Vagina (tissue), 2 donors: ENCODE data around the gene EGF. TPM values are rescaled to one million over a fixed set of nuclear protein-coding genes. Genes with fewer than 3 reads are reported as not detected.
A peak's percentile ranks its signal among the peaks of the same experiment; 100 is the strongest.

ENCODE experiments used
- DNase-seq, 2 donors: peaks; one replicate each; pipeline ENCODE4 v3.0.0-alpha.2; 2017; ENCODE audit errors: extremely low spot score in 2 of 2
- H3K27ac ChIP-seq: fragments of 200-600 bp; sonication (generic); one replicate; pipeline ENCODE4 v1.5.1; 2019
- H3K27me3 ChIP-seq: fragments of 200-600 bp; sonication (generic); one replicate; pipeline ENCODE4 v1.5.1; 2019
- H3K36me3 ChIP-seq, 2 donors: fragments of 200-600 bp; sonication (generic); one replicate each; pipeline ENCODE4 v1.5.1; 2017 to 2019
- H3K4me1 ChIP-seq: fragments of 200-600 bp; sonication (generic); one replicate; pipeline ENCODE4 v1.5.1; 2019
- H3K4me3 ChIP-seq, 2 donors: fragments of 200-600 bp; sonication (generic); 1 replicate in 1 of 2; 2 replicates in 1 of 2; pipeline ENCODE4 v1.5.1; 2016 to 2019
- H3K9me3 ChIP-seq: fragments of 200-600 bp; sonication (generic); one replicate; pipeline ENCODE4 v1.5.1; 2019
- POLR2A ChIP-seq, 2 donors: fragments of 450-650 bp; IDR thresholded peaks; one replicate each; pipeline ENCODE4 v1.6.1; 2017; ENCODE audit warnings: antibody characterized with exemption in 2 of 2, mild to moderate bottlenecking in 2 of 2, moderate library complexity in 2 of 2
- POLR2AphosphoS5 ChIP-seq, 2 donors: sonication (generic); formaldehyde crosslinking; IDR thresholded peaks; one replicate each; pipeline ENCODE4 v1.9.0; 2017; ENCODE audit warnings: antibody characterized with exemption in 2 of 2, mild to moderate bottlenecking in 2 of 2, low read depth in 1 of 2; ENCODE audit not compliant: insufficient read depth in 1 of 2
- intact Hi-C: fragments of 100-400 bp; cut with DNase I; formaldehyde crosslinking; loops from one replicate; pipeline ENCODE4 v1.15.1; 2023
- total RNA-seq: library from RNA; depleted of rRNA; stranded (reverse); fragments of >200 nt; gene quantifications from one replicate; pipeline ENCODE4 v1.2.3, GENCODE V29; 2016
- TF ChIP-seq, protein P1 (sequence below), 3 experiments: fragments of 450-650 bp in 2 of 3; fragments of 200-600 bp in 1 of 3; sonication (generic) in 1 of 3; IDR thresholded peaks; one replicate each; pipeline ENCODE4 v1.5.1; 2017 to 2019; ENCODE audit warnings: antibody characterized with exemption in 3 of 3, mild to moderate bottlenecking in 2 of 3, moderate library complexity in 2 of 3

EGF gene
- total RNA-seq, 1 donor from 2014 or later: 0.74 TPM

GRCh38 chr4:110003401-110004187, 90.9 kb downstream of the EGF start:
- H3K27me3 ChIP-seq: no peaks in the 10 kb centered on the region
- no peak for DNase-seq
- TF ChIP-seq POLR2A (IDR thresholded peaks at IDR 0.05): no peak
- TF ChIP-seq POLR2AphosphoS5 (IDR thresholded peaks at IDR 0.05; ENCODE audit: insufficient read depth in 1 of 2, low read depth in 1 of 2): no peak
- TF ChIP-seq, protein P1, sequence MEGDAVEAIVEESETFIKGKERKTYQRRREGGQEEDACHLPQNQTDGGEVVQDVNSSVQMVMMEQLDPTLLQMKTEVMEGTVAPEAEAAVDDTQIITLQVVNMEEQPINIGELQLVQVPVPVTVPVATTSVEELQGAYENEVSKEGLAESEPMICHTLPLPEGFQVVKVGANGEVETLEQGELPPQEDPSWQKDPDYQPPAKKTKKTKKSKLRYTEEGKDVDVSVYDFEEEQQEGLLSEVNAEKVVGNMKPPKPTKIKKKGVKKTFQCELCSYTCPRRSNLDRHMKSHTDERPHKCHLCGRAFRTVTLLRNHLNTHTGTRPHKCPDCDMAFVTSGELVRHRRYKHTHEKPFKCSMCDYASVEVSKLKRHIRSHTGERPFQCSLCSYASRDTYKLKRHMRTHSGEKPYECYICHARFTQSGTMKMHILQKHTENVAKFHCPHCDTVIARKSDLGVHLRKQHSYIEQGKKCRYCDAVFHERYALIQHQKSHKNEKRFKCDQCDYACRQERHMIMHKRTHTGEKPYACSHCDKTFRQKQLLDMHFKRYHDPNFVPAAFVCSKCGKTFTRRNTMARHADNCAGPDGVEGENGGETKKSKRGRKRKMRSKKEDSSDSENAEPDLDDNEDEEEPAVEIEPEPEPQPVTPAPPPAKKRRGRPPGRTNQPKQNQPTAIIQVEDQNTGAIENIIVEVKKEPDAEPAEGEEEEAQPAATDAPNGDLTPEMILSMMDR (IDR thresholded peaks at IDR 0.05): no peak
- intact Hi-C loops: no loop called here
- no peak overlapping the region for H3K27ac ChIP-seq
- no peaks in the 10 kb centered on the region for H3K9me3 ChIP-seq
- no peak overlapping the region for H3K4me3 ChIP-seq
- no peaks in the 10 kb centered on the region for H3K36me3 ChIP-seq
- H3K4me1 ChIP-seq: no peaks in the 10 kb centered on the region

- no peak for DNase-seq
- TF ChIP-seq POLR2A (IDR thresholded peaks at IDR 0.05) (no peak), POLR2AphosphoS5 (IDR thresholded peaks at IDR 0.05; ENCODE audit: insufficient read depth in 1 of 2, low read depth in 1 of 2) (no peak)
- TF ChIP-seq, protein P1 (IDR thresholded peaks at IDR 0.05): no peak
- no peaks in the 10 kb centered on the region for H3K9me3 ChIP-seq
- H3K27ac ChIP-seq: no peak overlapping the region
- H3K4me1 ChIP-seq: no peaks in the 10 kb centered on the region
- no peaks in the 10 kb centered on the region for H3K27me3 ChIP-seq
- intact Hi-C loops: no loop called here
- no peak overlapping the region for H3K4me3 ChIP-seq
- H3K36me3 ChIP-seq: no peaks in the 10 kb centered on the region
Measured at GRCh38 chr4:110004556-110004955, 91.9 kb downstream of the EGF start.

- H3K9me3 ChIP-seq: no peaks in the 10 kb centered on the region
- intact Hi-C loops: no loop called here
- no peaks in the 10 kb centered on the region for H3K4me1 ChIP-seq
- no peaks in the 10 kb centered on the region for H3K36me3 ChIP-seq
- no peaks in the 10 kb centered on the region for H3K27me3 ChIP-seq
- no peak for TF ChIP-seq POLR2A (IDR thresholded peaks at IDR 0.05)
- TF ChIP-seq, protein P1 (IDR thresholded peaks at IDR 0.05): peak; percentile 33 to 49 (median 38)
- no peak overlapping the region for H3K27ac ChIP-seq
- no peak for DNase-seq
- H3K4me3 ChIP-seq: no peak overlapping the region
Measured at GRCh38 chr4:110005461-110006056, 92.9 kb downstream of the EGF start.

DNA sequence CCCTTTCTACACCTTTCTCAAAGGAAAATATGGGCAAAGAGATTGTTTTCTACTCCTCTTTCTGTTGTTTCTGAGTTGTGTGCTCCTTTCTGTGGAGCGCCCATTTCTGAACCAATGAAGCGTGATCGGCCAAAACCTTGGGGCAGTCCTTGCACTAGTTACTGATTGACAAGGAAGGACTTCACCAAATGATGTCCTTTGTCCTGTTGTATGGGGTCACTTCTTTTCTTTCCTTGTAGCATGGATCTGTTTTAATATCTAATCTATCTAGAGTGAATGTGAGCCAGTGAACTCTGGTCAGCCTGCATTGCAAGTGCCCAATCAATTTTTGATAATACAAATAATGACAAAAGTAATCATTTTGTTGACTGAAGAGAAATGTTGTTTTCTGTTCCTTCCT, 94.5 kb downstream of the EGF start:
- H3K4me3 ChIP-seq: no peak overlapping the region
- TF ChIP-seq POLR2A (IDR thresholded peaks at IDR 0.05) (no peak), POLR2AphosphoS5 (IDR thresholded peaks at IDR 0.05; ENCODE audit: insufficient read depth in 1 of 2, low read depth in 1 of 2) (no peak)
- TF ChIP-seq, protein P1 (IDR thresholded peaks at IDR 0.05): no peak
- intact Hi-C loops: no loop called here
- no peaks in the 10 kb centered on the region for H3K36me3 ChIP-seq
- no peaks in the 10 kb centered on the region for H3K4me1 ChIP-seq
- H3K27me3 ChIP-seq: no peaks in the 10 kb centered on the region
- no peak overlapping the region for H3K27ac ChIP-seq
- no peaks in the 10 kb centered on the region for H3K9me3 ChIP-seq
- DNase-seq: no peak

DNA sequence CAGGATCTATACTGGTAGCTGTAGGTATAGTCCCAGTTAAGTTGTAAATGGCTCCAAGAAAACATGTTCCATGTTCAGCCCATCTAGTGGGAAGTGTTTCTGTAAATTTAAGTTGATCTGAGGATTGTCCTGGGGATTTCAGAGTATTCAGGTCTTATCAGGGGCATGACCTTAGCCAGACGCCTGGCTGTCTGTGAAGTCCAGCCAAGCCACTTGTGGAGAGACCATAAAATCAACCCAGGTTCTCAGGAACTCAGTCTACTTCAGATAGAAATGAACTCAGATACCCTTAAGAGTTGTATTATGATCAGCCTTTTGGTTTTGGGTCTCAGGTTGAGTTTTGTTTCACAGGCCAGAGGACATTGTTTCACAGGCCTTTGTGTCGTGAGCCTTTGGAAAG, 95.9 kb downstream of the EGF start:
- Histone ChIP-seq H3K4me1 (no peaks in the 10 kb centered on the region), H3K36me3 (no peaks in the 10 kb centered on the region), H3K9me3 (no peaks in the 10 kb centered on the region), H3K4me3 (no peak overlapping the region), H3K27ac (no peak overlapping the region), H3K27me3 (no peaks in the 10 kb centered on the region)
- no peak for DNase-seq
- TF ChIP-seq POLR2A (IDR thresholded peaks at IDR 0.05) (no peak), POLR2AphosphoS5 (IDR thresholded peaks at IDR 0.05; ENCODE audit: insufficient read depth in 1 of 2, low read depth in 1 of 2) (no peak)
- TF ChIP-seq, protein P1 (IDR thresholded peaks at IDR 0.05): no peak
- intact Hi-C loops: no loop called here
